GM12872 (cell line): Measurements from ENCODE around the gene CNTN6.

Experiments used
- CTCF ChIP-seq: IDR thresholded peaks from 3 replicates; pipeline ENCODE4 v1.5.1; 2011; ENCODE audit warnings: low read depth, mild to moderate bottlenecking, low read length, moderate library complexity; ENCODE audit not compliant: insufficient read depth

The CNTN6 gene

GRCh38 chr3:1092771-1093170 lies at the start of gene CNTN6:
Gene CNTN6 (plus strand): TSS chr3:1093024. CDS start chr3:1148009, 54,985 bp downstream.
- no peak for TF ChIP-seq CTCF

GRCh38 chr3:1048558-1048957 lies 44.3 kb upstream of the CNTN6 start:
- TF ChIP-seq CTCF, result no peak

- TF ChIP-seq CTCF, result no peak
Measured at GRCh38 chr3:1055870-1056269, 37.0 kb upstream of the CNTN6 start.

- no peak for TF ChIP-seq CTCF
Measured at GRCh38 chr3:1056744-1057143, 36.1 kb upstream of the CNTN6 start.

GRCh38 chr3:1057436-1057835 lies 35.4 kb upstream of the CNTN6 start:
- TF ChIP-seq CTCF, result no peak

GRCh38 chr3:1068985-1069384 lies 23.8 kb upstream of the CNTN6 start:
- no peak for TF ChIP-seq CTCF

GRCh38 chr3:1072041-1072440 lies 20.8 kb upstream of the CNTN6 start:
- TF ChIP-seq CTCF, result no peak

- TF ChIP-seq CTCF, result no peak
Measured at GRCh38 chr3:1079662-1080061, 13.2 kb upstream of the CNTN6 start.
